C1 segment of cervical spinal cord (tissue), 14 donors: ENCODE data around the gene DGKG.

Experiments
- DNase-seq, 14 donors: peaks; one replicate each; lab custom pipeline; 2025; lab: John Stamatoyannopoulos, UW

Gene DGKG

GRCh38 chr3:186361762-186362536, at the start of gene DGKG:
Gene DGKG (minus strand): TSS chr3:186362234. CDS start chr3:186320459, 41,775 bp downstream.
- peak in 13 of 14 donors; percentile 7 to 83 (median 42) for DNase-seq

GRCh38 chr3:186411089-186411488, 49.1 kb upstream of the DGKG start:
- no peak for DNase-seq

GRCh38 chr3:186406669-186407635, 44.9 kb upstream of the DGKG start:
- peak in 9 of 14 donors; percentile 11 to 95 (median 42) for DNase-seq

GRCh38 chr3:186401556-186401955, 39.5 kb upstream of the DGKG start:
- DNase-seq, result no peak

- no peak for DNase-seq
These were observed 38.6 kb upstream of the DGKG start for GRCh38 chr3:186400662-186401061.

GRCh38 chr3:186400026-186400425, 38.0 kb upstream of the DGKG start:
- no peak for DNase-seq

- DNase-seq, result no peak
These were observed 32.7 kb upstream of the DGKG start for GRCh38 chr3:186394566-186395217.

- no peak for DNase-seq
These were observed 25.0 kb upstream of the DGKG start for GRCh38 chr3:186386883-186387560.

GRCh38 chr3:186385856-186386602, 24.0 kb upstream of the DGKG start:
- no peak for DNase-seq

GRCh38 chr3:186383026-186383993, 21.3 kb upstream of the DGKG start:
- DNase-seq, result peak in 11 of 14 donors; percentile 16 to 70 (median 34)

- DNase-seq, result no peak
These were observed 20.3 kb upstream of the DGKG start for GRCh38 chr3:186382217-186382885.

- DNase-seq, result no peak
These were observed 19.6 kb upstream of the DGKG start for GRCh38 chr3:186381424-186382216.

GRCh38 chr3:186380622-186381380, 18.8 kb upstream of the DGKG start:
- DNase-seq, result no peak

GRCh38 chr3:186375443-186375842, 13.4 kb upstream of the DGKG start:
- peak in 1 of 14 donors; percentile 19 for DNase-seq

- no peak for DNase-seq
These were observed 12.3 kb upstream of the DGKG start for GRCh38 chr3:186374376-186374775.

- no peak for DNase-seq
These were observed 7.2 kb upstream of the DGKG start for GRCh38 chr3:186369217-186369616.

GRCh38 chr3:186368717-186369116, 6.7 kb upstream of the DGKG start:
- DNase-seq, result no peak
